CD8-positive, alpha-beta memory T cell (primary cell): ENCODE measurements around the gene CADM1. TPM values are rescaled to one million over a fixed set of nuclear protein-coding genes. Genes with fewer than 3 reads are reported as not detected.

ENCODE experiments used
- CTCF ChIA-PET: fragments of 350-600 bp; sonication (Branson Sonifier 250); formaldehyde crosslinking; loops from one replicate; lab custom pipeline; 2021; ENCODE audit warnings: antibody characterized with exemption; lab: Charles Lee
- POLR2A ChIA-PET: fragments of 350-600 bp; sonication (Branson Sonifier 250); formaldehyde crosslinking; loops from one replicate; lab custom pipeline; 2021; ENCODE audit warnings: antibody characterized with exemption; lab: Charles Lee
- DNase-seq, 5 donors: peaks; one replicate each; pipeline versions ENCODE4 v3.0.0 to v3.0.0-alpha.2; 2020 to 2022; ENCODE audit warnings: mixed read lengths in 1 of 5
- H3K27ac ChIP-seq: one replicate; pipeline ENCODE4 v1.7.0; 2013; ENCODE audit warnings: low read depth, mild to moderate bottlenecking, low read length, moderate library complexity
- H3K27me3 ChIP-seq: 2 replicates; pipeline ENCODE4 v1.7.0; 2013; ENCODE audit warnings: low read length, mild to moderate bottlenecking; ENCODE audit not compliant: insufficient read depth, poor library complexity, severe bottlenecking
- H3K36me3 ChIP-seq: 2 replicates; pipeline ENCODE4 v1.7.0; 2013; ENCODE audit warnings: mild to moderate bottlenecking, low read length, moderate library complexity; ENCODE audit not compliant: insufficient read depth
- H3K4me1 ChIP-seq: 2 replicates; pipeline ENCODE4 v1.7.0; 2013; ENCODE audit warnings: mild to moderate bottlenecking, low read length, moderate library complexity; ENCODE audit not compliant: insufficient read depth
- H3K4me3 ChIP-seq: 2 replicates; pipeline ENCODE4 v1.7.0; 2013; ENCODE audit warnings: mild to moderate bottlenecking, low read length
- H3K9me3 ChIP-seq: 2 replicates; pipeline ENCODE4 v1.7.0; 2013; ENCODE audit warnings: mild to moderate bottlenecking, low read length
- H3K27ac Mint-ChIP-seq, 8 donors: one replicate each; pipeline ENCODE4 v1.8.0; 2020 to 2021; ENCODE audit warnings: mixed read lengths in 8 of 8, mild to moderate bottlenecking in 6 of 8, inconsistent platforms in 3 of 8, moderate library complexity in 3 of 8
- H3K27me3 Mint-ChIP-seq, 2 donors: one replicate each; pipeline ENCODE4 v1.8.0; 2020 to 2021; ENCODE audit warnings: mixed read lengths in 2 of 2, mild to moderate bottlenecking in 1 of 2, moderate library complexity in 1 of 2
- H3K36me3 Mint-ChIP-seq, 3 donors: one replicate each; pipeline ENCODE4 v1.8.0; 2020 to 2021; ENCODE audit warnings: mixed read lengths in 3 of 3, inconsistent platforms in 1 of 3, mild to moderate bottlenecking in 1 of 3
- H3K4me1 Mint-ChIP-seq, 3 donors: one replicate each; pipeline ENCODE4 v1.8.0; 2020 to 2021; ENCODE audit warnings: mixed read lengths in 3 of 3, inconsistent platforms in 1 of 3, mild to moderate bottlenecking in 1 of 3
- H3K4me3 Mint-ChIP-seq, 7 donors: one replicate each; pipeline ENCODE4 v1.8.0; 2020 to 2021; ENCODE audit warnings: mixed read lengths in 7 of 7, mild to moderate bottlenecking in 6 of 7, moderate library complexity in 4 of 7, inconsistent platforms in 2 of 7
- H3K9me3 Mint-ChIP-seq, 5 donors: one replicate each; pipeline ENCODE4 v1.8.0; 2020 to 2022; ENCODE audit warnings: mixed read lengths in 5 of 5, mild to moderate bottlenecking in 3 of 5, moderate library complexity in 2 of 5, inconsistent platforms in 1 of 5
- polyA plus RNA-seq: library from polyadenylated mRNA; unstranded; fragments of 300-500 nt; fragmentation: Illumina TruSeq; gene quantifications from one replicate; pipeline ENCODE4 v1.2.3, GENCODE V29; 2021
- total RNA-seq, 2 experiments: library from RNA; stranded (reverse); gene quantifications; one replicate each; pipeline ENCODE4 v1.2.3, GENCODE V29; 2021

Gene CADM1
- total and polyA plus RNA-seq, 3 experiments from 2014 or later = 0.90 to 2.7 (median 1.1) TPM

DNA sequence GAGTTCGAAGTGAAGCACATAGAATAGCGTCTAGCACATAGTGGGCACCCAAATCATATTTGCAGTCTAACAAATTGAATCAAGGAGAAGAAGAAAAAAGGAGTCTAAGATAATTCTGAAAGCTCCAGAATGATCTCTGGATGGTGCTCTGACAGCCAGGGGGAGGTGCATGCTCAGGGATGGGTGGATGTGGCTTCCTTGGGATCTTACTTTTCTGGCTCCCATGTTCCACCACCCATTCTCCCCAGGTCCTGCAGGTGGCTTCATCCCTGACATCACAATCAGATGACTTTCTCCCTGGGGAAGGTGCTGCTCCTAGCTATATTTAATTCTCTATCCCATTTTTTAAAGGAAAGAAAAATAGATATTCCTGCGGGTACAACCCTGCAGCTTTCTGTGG lies 381.9 kb downstream of the CADM1 start:
- ChIA-PET POLR2A (no interaction called here), CTCF (interaction anchor here (0.8 kb wide), 1 partner anchor 18 kb away, joined by 3 read pairs; no protein-coding TSS in a partner anchor)
- DNase-seq = no peak
- Histone ChIP-seq H3K4me3 (no peak overlapping the region), H3K4me1 (no peaks in the 10 kb centered on the region), H3K36me3 (no peaks in the 10 kb centered on the region), H3K27me3 (no peaks in the 10 kb centered on the region), H3K27ac (no peak overlapping the region), H3K9me3 (no peaks in the 10 kb centered on the region)
- Mint-ChIP-seq H3K27ac (no peak overlapping the region), H3K27me3 (no peaks in the 10 kb centered on the region), H3K36me3 (no peaks in the 10 kb centered on the region), H3K4me3 (no peak overlapping the region), H3K4me1 (no peaks in the 10 kb centered on the region), H3K9me3 (no peaks in the 10 kb centered on the region)
